Uterus (tissue), 4 donors: ENCODE measurements around the gene PCDH17. TPM values are rescaled to one million over a fixed set of nuclear protein-coding genes. Genes with fewer than 3 reads are reported as not detected.

Source experiments
- DNase-seq, 2 donors: peaks; one replicate each; pipeline ENCODE4 v3.0.0-alpha.2; 2019 to 2020
- H3K27ac ChIP-seq, 2 donors: fragments of 200-600 bp; sonication (generic); 1 replicate in 1 of 2; 2 replicates in 1 of 2; pipeline ENCODE4 v1.5.1; 2016 to 2018
- H3K27me3 ChIP-seq, 2 donors: fragments of 200-600 bp; sonication (generic); one replicate each; pipeline ENCODE4 v1.5.1; 2018 to 2019; ENCODE audit warnings: control low read depth in 1 of 2
- H3K36me3 ChIP-seq, 2 donors: fragments of 200-600 bp; sonication (generic); one replicate each; pipeline ENCODE4 v1.5.1; 2019; ENCODE audit warnings: control low read depth in 1 of 2
- H3K4me1 ChIP-seq, 2 donors: fragments of 200-600 bp; sonication (generic); one replicate each; pipeline ENCODE4 v1.5.1; 2018 to 2019; ENCODE audit warnings: control low read depth in 1 of 2
- H3K4me3 ChIP-seq, 2 donors: fragments of 200-600 bp; sonication (generic); 1 replicate in 1 of 2; 2 replicates in 1 of 2; pipeline ENCODE4 v1.5.1; 2018 to 2019; ENCODE audit warnings: mild to moderate bottlenecking in 1 of 2
- H3K9me3 ChIP-seq, 2 donors: fragments of 200-600 bp; sonication (generic); one replicate each; pipeline ENCODE4 v1.5.1; 2019; ENCODE audit warnings: control low read depth in 1 of 2
- POLR2A ChIP-seq, 2 donors: fragments of 450-650 bp; IDR thresholded peaks; one replicate each; pipeline ENCODE4 v1.6.1; 2016; ENCODE audit warnings: antibody characterized with exemption in 2 of 2, mild to moderate bottlenecking in 1 of 2, moderate library complexity in 1 of 2
- intact Hi-C: fragments of 100-400 bp; cut with DNase I; formaldehyde crosslinking; loops from one replicate; pipeline ENCODE4 v1.15.1; 2023; ENCODE audit warnings: low total_unique reads
- total RNA-seq, 4 donors: library from RNA; depleted of rRNA in 3 of 4; stranded (reverse); fragments of >200 nt in 3 of 4; gene quantifications; one replicate each; pipeline versions ENCODE4 v1.1.0 to v1.2.4, GENCODE V29; 2014 to 2023
- TF ChIP-seq, protein P1 (sequence below), 4 experiments: fragments of 200-600 bp in 2 of 4; fragments of 450-650 bp in 2 of 4; sonication (generic) in 2 of 4; IDR thresholded peaks; one replicate each; pipeline ENCODE4 v1.5.1; 2016 to 2019; ENCODE audit warnings: antibody characterized with exemption in 4 of 4, mild to moderate bottlenecking in 2 of 4, moderate library complexity in 1 of 4
- donor health status: DM: yes; HTN: yes; CAD: no.

The PCDH17 gene
- total RNA-seq, 4 donors from 2014 or later = 9.7 to 27.6 (median 18.9) TPM

DNA sequence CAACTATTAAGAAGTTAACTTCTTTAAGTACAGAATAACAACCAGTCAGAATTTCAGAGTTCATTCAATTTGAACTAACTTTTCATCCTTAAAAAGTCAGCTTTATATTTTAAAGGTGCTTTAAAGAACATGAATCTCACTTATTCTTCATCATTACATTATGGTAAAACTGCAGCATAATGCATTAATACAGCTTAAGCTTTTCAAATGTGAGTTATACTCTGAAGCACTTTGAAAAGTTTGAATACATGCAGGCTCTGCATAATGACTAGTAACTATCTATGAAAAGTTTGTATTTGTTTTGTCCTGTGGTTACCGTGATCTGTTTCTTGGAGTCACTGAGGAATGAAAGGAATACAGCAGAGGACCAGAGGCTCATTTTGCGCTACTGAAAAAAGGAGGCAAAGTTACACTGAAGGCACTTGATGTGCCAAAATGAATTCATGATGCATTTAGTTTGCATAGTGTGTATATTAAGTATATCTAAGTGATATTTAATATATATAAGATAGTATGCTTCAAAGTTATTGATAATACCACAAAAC is 4.1 kb downstream of the PCDH17 start:
- Histone ChIP-seq H3K27me3 (peaks cover 0 to 3% of the 10 kb centered on the region in 2 donors), H3K36me3 (no peaks in the 10 kb centered on the region), H3K4me3 (no peak overlapping the region), H3K9me3 (no peaks in the 10 kb centered on the region), H3K4me1 (no peaks in the 10 kb centered on the region), H3K27ac (peak overlapping the region in 1 of 2 donors; percentile 71)
- TF ChIP-seq POLR2A (IDR thresholded peaks at IDR 0.05) = no peak
- TF ChIP-seq, protein P1, sequence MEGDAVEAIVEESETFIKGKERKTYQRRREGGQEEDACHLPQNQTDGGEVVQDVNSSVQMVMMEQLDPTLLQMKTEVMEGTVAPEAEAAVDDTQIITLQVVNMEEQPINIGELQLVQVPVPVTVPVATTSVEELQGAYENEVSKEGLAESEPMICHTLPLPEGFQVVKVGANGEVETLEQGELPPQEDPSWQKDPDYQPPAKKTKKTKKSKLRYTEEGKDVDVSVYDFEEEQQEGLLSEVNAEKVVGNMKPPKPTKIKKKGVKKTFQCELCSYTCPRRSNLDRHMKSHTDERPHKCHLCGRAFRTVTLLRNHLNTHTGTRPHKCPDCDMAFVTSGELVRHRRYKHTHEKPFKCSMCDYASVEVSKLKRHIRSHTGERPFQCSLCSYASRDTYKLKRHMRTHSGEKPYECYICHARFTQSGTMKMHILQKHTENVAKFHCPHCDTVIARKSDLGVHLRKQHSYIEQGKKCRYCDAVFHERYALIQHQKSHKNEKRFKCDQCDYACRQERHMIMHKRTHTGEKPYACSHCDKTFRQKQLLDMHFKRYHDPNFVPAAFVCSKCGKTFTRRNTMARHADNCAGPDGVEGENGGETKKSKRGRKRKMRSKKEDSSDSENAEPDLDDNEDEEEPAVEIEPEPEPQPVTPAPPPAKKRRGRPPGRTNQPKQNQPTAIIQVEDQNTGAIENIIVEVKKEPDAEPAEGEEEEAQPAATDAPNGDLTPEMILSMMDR (IDR thresholded peaks at IDR 0.05) = no peak
- no peak for DNase-seq
- intact Hi-C loops = no loop called here

DNA sequence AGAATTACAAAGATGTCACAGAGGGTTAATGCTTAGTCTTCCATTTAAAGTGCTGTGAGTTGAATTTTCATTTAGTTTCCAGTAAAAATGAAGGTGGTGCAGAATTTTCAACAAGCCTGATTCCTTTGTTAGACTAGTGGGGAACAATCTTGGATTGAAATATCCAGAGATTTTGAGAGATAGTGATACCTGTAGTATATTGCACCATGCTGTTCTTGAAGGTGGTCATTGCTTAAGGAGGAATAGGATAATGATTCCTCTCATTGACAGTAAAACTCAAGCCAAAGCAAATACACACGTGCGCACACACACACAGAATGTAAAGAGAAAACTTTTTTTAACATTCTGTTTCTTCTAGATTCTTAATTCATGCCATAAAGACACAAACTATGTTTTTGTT is 5.3 kb downstream of the PCDH17 start:
- TF ChIP-seq POLR2A (IDR thresholded peaks at IDR 0.05) = no peak
- TF ChIP-seq, protein P1 (IDR thresholded peaks at IDR 0.05) = no peak
- intact Hi-C loops = no loop called here
- peaks cover 0 to 3% of the 10 kb centered on the region in 2 donors for H3K27me3 ChIP-seq
- H3K36me3 ChIP-seq = no peaks in the 10 kb centered on the region
- no peaks in the 10 kb centered on the region for H3K4me1 ChIP-seq
- no peak for DNase-seq
- no peaks in the 10 kb centered on the region for H3K9me3 ChIP-seq
- H3K27ac ChIP-seq = no peak overlapping the region
- H3K4me3 ChIP-seq = no peak overlapping the region

DNA sequence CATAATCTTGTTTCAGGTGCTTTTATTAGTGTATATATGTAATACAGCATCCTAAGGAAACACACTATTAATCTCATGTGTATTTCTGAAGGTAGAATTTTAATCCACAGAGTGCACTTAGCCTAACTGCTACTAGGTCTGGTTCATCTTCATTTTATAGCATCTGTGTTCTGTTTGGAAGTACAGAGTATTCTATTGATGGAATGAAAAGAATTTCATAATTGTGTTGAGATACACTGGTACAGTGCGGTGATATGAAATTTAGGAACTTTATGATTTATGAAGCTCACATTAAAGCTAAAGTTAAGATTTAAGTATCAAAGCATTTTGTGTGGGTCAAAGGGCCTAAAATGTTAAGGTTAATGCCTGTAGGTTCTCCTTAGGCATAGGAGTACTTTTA is 6.0 kb downstream of the PCDH17 start:
- TF ChIP-seq POLR2A (IDR thresholded peaks at IDR 0.05) = no peak
- TF ChIP-seq, protein P1 (IDR thresholded peaks at IDR 0.05) = no peak
- H3K4me3 ChIP-seq = no peak overlapping the region

DNA sequence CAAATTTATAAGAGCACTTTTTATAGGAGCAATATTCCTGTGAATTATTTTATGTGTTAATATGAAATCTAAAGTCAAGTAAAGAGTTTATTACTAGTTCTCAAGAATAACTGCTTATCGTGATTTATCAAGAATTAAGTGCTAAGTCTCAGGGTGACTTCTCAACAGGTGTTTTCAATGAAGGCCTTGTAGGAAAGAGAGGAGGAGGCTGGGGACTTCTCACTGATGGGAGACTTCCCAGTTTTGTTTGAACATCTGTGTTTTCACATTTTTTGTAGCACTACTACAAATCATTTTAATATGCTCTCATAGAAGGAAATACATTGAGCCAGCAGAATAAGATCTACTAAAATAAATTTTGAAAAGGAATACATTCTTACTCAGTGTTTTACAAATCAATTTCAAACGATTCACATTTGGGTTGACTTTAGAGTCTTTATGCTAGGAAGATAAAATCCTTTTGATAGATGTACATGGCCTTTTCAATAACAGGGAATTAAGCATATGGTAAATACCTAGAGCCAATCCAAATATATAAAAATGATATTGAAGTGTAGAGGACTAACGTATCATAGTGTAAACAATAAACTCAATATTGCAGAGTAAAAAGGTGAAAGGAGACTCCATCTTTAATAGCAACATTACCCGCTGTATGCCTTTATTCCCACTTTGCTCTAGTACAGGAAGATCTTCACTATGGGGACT is 6.8 kb downstream of the PCDH17 start:
- H3K36me3 ChIP-seq = no peaks in the 10 kb centered on the region
- intact Hi-C loops = no loop called here
- no peaks in the 10 kb centered on the region for H3K4me1 ChIP-seq
- peak overlapping the region in 1 of 2 donors; percentile 20 for H3K27ac ChIP-seq
- H3K27me3 ChIP-seq = peaks cover 0 to 2% of the 10 kb centered on the region in 2 donors
- DNase-seq = no peak
- no peak overlapping the region for H3K4me3 ChIP-seq
- no peak for TF ChIP-seq POLR2A (IDR thresholded peaks at IDR 0.05)
- TF ChIP-seq, protein P1 (IDR thresholded peaks at IDR 0.05) = no peak
- no peaks in the 10 kb centered on the region for H3K9me3 ChIP-seq

More for the DNA sequence above, 6.0 kb downstream of the PCDH17 start:
- intact Hi-C loops = no loop called here
- no peaks in the 10 kb centered on the region for H3K36me3 ChIP-seq
- peak overlapping the region in 1 of 2 donors; percentile 20 for H3K27ac ChIP-seq
- H3K4me1 ChIP-seq = no peaks in the 10 kb centered on the region
- H3K27me3 ChIP-seq = peaks cover 0 to 3% of the 10 kb centered on the region in 2 donors
- DNase-seq = no peak
- no peaks in the 10 kb centered on the region for H3K9me3 ChIP-seq

DNA sequence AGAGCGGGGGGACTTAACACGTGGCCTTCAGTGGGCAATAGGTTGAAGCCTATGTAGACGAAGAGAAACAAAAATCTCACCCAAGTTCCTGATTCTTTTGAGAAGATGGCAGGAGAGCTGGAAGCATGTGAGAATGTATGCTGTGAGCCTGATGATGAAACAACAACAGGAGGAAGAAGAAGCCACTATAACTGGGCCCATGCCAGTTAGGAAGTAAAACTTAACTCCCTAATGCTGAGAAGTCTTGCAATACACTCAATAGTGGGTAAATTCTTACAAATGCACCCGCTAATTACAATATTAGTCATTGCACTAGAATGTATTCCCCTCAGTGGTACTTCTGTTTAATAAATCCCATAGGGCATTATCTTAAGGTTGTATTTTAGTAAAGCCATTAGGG is 9.1 kb downstream of the PCDH17 start:
- no peaks in the 10 kb centered on the region for H3K36me3 ChIP-seq
- H3K4me1 ChIP-seq = no peaks in the 10 kb centered on the region
- no peaks in the 10 kb centered on the region for H3K9me3 ChIP-seq
- TF ChIP-seq, protein P1 (IDR thresholded peaks at IDR 0.05) = no peak
- no peak for TF ChIP-seq POLR2A (IDR thresholded peaks at IDR 0.05)
- no peak overlapping the region for H3K27ac ChIP-seq
- no peak overlapping the region for H3K4me3 ChIP-seq
- intact Hi-C loops = no loop called here
- H3K27me3 ChIP-seq = no peaks in the 10 kb centered on the region
- DNase-seq = no peak
